K562 (cell line): ENCODE data around the gene RAB40AL. TPM values are rescaled to one million over a fixed set of nuclear protein-coding genes. Genes with fewer than 3 reads are reported as not detected.

ENCODE experiments used
- ATAC-seq: fragments of 200-7000 bp; cut with Tn5 transposase; 3 replicates; pipeline ENCODE4 v1.9.1; 2020; ENCODE audit warnings: moderate library complexity
- BruUV-seq: library from RNA; stranded (reverse); fragments of 400-500 nt; replicated peaks from 2 replicates; lab custom pipeline; 2021; lab: Mats Ljungman, UMichigan
- CTCF ChIA-PET: fragments of 300-600 bp; formaldehyde crosslinking; extraction: SDS; loops from one replicate; lab custom pipeline; 2021; ENCODE audit warnings: low intra/inter-chr PET ratio; lab: Yijun Ruan, JAX
- POLR2A ChIA-PET: fragments of 300-600, 350-650 bp; sonication (Branson Sonifier 250); formaldehyde crosslinking; extraction: SDS; loops from one replicate; lab custom pipeline; 2021; ENCODE audit warnings: antibody characterized with exemption, inconsistent platforms; lab: Yijun Ruan, JAX
- DNase-seq, 4 experiments: peaks; one replicate each; pipeline versions ENCODE4 v3.0.0 to v3.0.0-alpha.2; 2011 to 2018; ENCODE audit warnings: low spot score in 3 of 4, mixed read lengths in 3 of 4; ENCODE audit errors: extremely low read depth in 1 of 4
- FAIRE-seq: peaks from 2 replicates; lab custom pipeline; 2011; peaks lifted over from hg19 to GRCh38; lab: Jason Lieb, UNC
- H2AFZ ChIP-seq: 2 replicates; pipeline ENCODE4 v1.6.0; 2011; ENCODE audit warnings: low read depth, low read length, control low read depth, inconsistent platforms
- H3K27ac ChIP-seq: fragments of 200-600 bp; 3 replicates; pipeline ENCODE4 v1.8.0; 2011; ENCODE audit warnings: low read depth, mild to moderate bottlenecking, control low read depth, inconsistent platforms, low read length, moderate library complexity, mixed read lengths; ENCODE audit errors: extremely low read depth
- H3K27me3 ChIP-seq, 2 experiments: fragments of 300-600 bp in 1 of 2; 2 replicates in 1 of 2; 3 replicates in 1 of 2; pipeline versions ENCODE4 v1.6.0 to v1.8.0; 2011; ENCODE audit warnings: inconsistent platforms in 2 of 2, low read length in 2 of 2, mild to moderate bottlenecking in 1 of 2, mixed read lengths in 1 of 2, moderate library complexity in 1 of 2; ENCODE audit not compliant: control insufficient read depth in 2 of 2, insufficient read depth in 2 of 2
- H3K36me3 ChIP-seq: fragments of 300-600 bp; 3 replicates; pipeline ENCODE4 v1.8.0; 2011; ENCODE audit warnings: mild to moderate bottlenecking, low read length, inconsistent platforms; ENCODE audit not compliant: control insufficient read depth, insufficient read depth
- H3K4me1 ChIP-seq, 2 experiments: fragments of 200-600 bp in 1 of 2; replicated peaks in 1 of 2; 2 replicates in 1 of 2; 3 replicates in 1 of 2; pipeline versions ENCODE4 v1.5.1 to v1.8.0; 2011; ENCODE audit warnings: inconsistent platforms in 2 of 2, low read length in 2 of 2, mild to moderate bottlenecking in 1 of 2, mixed read lengths in 1 of 2, moderate library complexity in 1 of 2; ENCODE audit not compliant: control insufficient read depth in 2 of 2, insufficient read depth in 2 of 2
- H3K4me2 ChIP-seq: 2 replicates; pipeline ENCODE4 v1.6.1; 2011; ENCODE audit warnings: low read length, control low read depth, inconsistent platforms, mixed read lengths; ENCODE audit not compliant: insufficient read depth
- H3K4me3 ChIP-seq: fragments of 200-600 bp; sonication (generic), shearing (Covaris generic); 2 replicates; pipeline ENCODE4 v1.5.1; 2016; ENCODE audit warnings: control low read depth, inconsistent platforms
- H3K79me2 ChIP-seq: fragments of 200-600 bp; 3 replicates; pipeline ENCODE4 v1.8.0; 2011; ENCODE audit warnings: low read length, inconsistent platforms; ENCODE audit not compliant: control insufficient read depth, insufficient read depth
- H3K9ac ChIP-seq, 2 experiments: 2 replicates each; pipeline versions ENCODE4 v1.6.0 to v1.6.1; 2011; ENCODE audit warnings: low read depth in 2 of 2, low read length in 2 of 2, control low read depth in 1 of 2, inconsistent platforms in 1 of 2, mild to moderate bottlenecking in 1 of 2, mixed read lengths in 1 of 2; ENCODE audit not compliant: insufficient read depth in 1 of 2
- H3K9me1 ChIP-seq: one replicate; pipeline ENCODE4 v1.6.0; 2011; ENCODE audit warnings: inconsistent platforms, mild to moderate bottlenecking, low read length, moderate library complexity; ENCODE audit not compliant: control insufficient read depth, insufficient read depth
- H3K9me3 ChIP-seq: replicated peaks from 2 replicates; pipeline ENCODE4 v1.5.1; 2011; ENCODE audit warnings: low read depth, low read length, inconsistent platforms; ENCODE audit not compliant: control insufficient read depth, insufficient read depth
- H4K20me1 ChIP-seq: replicated peaks from 2 replicates; pipeline ENCODE4 v1.6.1; 2011; ENCODE audit warnings: low read length, inconsistent platforms, mixed read lengths; ENCODE audit not compliant: control insufficient read depth, insufficient read depth
- BRD4 ChIP-seq: fragments of 200-600 bp; sonication (generic); IDR thresholded peaks from 2 replicates; pipeline ENCODE4 v1.6.1; 2017; ENCODE audit warnings: inconsistent platforms
- CHAMP1 ChIP-seq: fragments of 450-650 bp; IDR thresholded peaks from 2 replicates; pipeline ENCODE4 v1.6.1; 2016; ENCODE audit warnings: mild to moderate bottlenecking
- ELF2 ChIP-seq: fragments of 250-450 bp; sonication (Bioruptor Pico); IDR thresholded peaks from 2 replicates; pipeline ENCODE4 v1.5.0; 2021; ENCODE audit warnings: mild to moderate bottlenecking
- ELF4 ChIP-seq: fragments of 450-650 bp; formaldehyde crosslinking; IDR thresholded peaks from 2 replicates; pipeline ENCODE4 v1.4.0; 2022; ENCODE audit warnings: missing genetic modification characterization
- HDGF ChIP-seq: fragments of 450-650 bp; IDR thresholded peaks from 2 replicates; pipeline ENCODE4 v1.6.1; 2016
- NFATC3 ChIP-seq: fragments of 450-650 bp; IDR thresholded peaks from 2 replicates; pipeline ENCODE4 v1.6.1; 2017; ENCODE audit warnings: mild to moderate bottlenecking
- SAP30 ChIP-seq: fragments of 200-600 bp; sonication (generic); IDR thresholded peaks from 2 replicates; pipeline ENCODE4 v1.6.1; 2012; ENCODE audit warnings: borderline replicate concordance, low read depth, mild to moderate bottlenecking, moderate library complexity, low read length, control low read depth, inconsistent platforms; ENCODE audit not compliant: insufficient read depth, poor library complexity, severe bottlenecking
- SIN3A ChIP-seq, 2 experiments: fragments of 150-350 bp in 1 of 2; IDR thresholded peaks; 2 replicates each; pipeline ENCODE4 v1.6.1; 2011 to 2016; ENCODE audit warnings: borderline replicate concordance in 2 of 2, low read depth in 2 of 2, low read length in 2 of 2, mild to moderate bottlenecking in 2 of 2, moderate library complexity in 2 of 2; ENCODE audit not compliant: control insufficient read depth in 1 of 2
- TRIM28 ChIP-seq: fragments of 450-650 bp; IDR thresholded peaks from 2 replicates; pipeline ENCODE4 v1.6.1; 2017
- ZBTB17 ChIP-seq: fragments of 450-650 bp; formaldehyde crosslinking; IDR thresholded peaks from 2 replicates; pipeline ENCODE4 v1.4.0; 2020; ENCODE audit warnings: mild to moderate bottlenecking
- WGBS: fragments of 100-300 bp; shearing (Covaris generic); methylation state at CpG from one replicate; pipeline ENCODE4 v1.1.6; 2016; ENCODE audit warnings: low coverage, mixed read lengths; ENCODE audit not compliant: insufficient coverage; ENCODE audit errors: missing lambda C conversion rate; 5-methylcytosine and 5-hydroxymethylcytosine counted together
- in situ Hi-C: fragments of 300-500 bp; cut with MboI; formaldehyde crosslinking; loops from 4 replicates; pipeline ENCODE4 v1.15.0; 2018; ENCODE audit warnings: inconsistent platforms, mixed read lengths
- intact Hi-C: fragments of 100-400 bp; cut with micrococcal nuclease; formaldehyde crosslinking; loops from 2 replicates; pipeline ENCODE4 v1.14.2; 2022
- polyA plus RNA-seq, 8 experiments: library from polyadenylated mRNA; depleted of rRNA in 4 of 8; stranded (reverse) in 5 of 8; unstranded in 3 of 8; fragments of >200 nt; fragmentation: Nextera tagmentation in 2 of 8; fragmentation: Illumina TruSeq in 1 of 8; extraction: Ambion mirVana in 2 of 8; extraction: Trizol in 1 of 8; gene quantifications; 2 replicates each; pipeline versions ENCODE4 v1.2.1 to v1.2.3, GENCODE V29; 2011 to 2014; ENCODE audit warnings: inconsistent platforms in 1 of 8, missing spikeins in 1 of 8
- total RNA-seq, 7 experiments: library from RNA; depleted of rRNA in 6 of 7; stranded (reverse); fragments of >200 nt in 6 of 7; fragmentation: Illumina TruSeq in 2 of 7; extraction: Trizol in 2 of 7; gene quantifications; 2 replicates each; pipeline versions ENCODE4 v1.2.1 to v1.2.3, GENCODE V29; 2011 to 2021; ENCODE audit warnings: low replicate concordance in 1 of 7

The RAB40AL gene
- total and polyA plus RNA-seq, 9 of the 15 experiments (the other 6 are each of a cell fraction or from before 2014, with no cell fraction given) = 0.13 to 0.44 (median 0.42) TPM; not detected in 4

- Histone ChIP-seq H3K4me3 (no peak overlapping the region), H3K79me2 (no peaks in the 10 kb centered on the region), H3K9ac (no peak overlapping the region), H3K27ac (no peak overlapping the region), H2AFZ (no peak overlapping the region), H3K4me2 (no peak overlapping the region), H3K9me3 (no peaks in the 10 kb centered on the region), H4K20me1 (no peaks in the 10 kb centered on the region), H3K9me1 (no peaks in the 10 kb centered on the region), H3K36me3 (no peaks in the 10 kb centered on the region), H3K4me1 (no peaks in the 10 kb centered on the region), H3K27me3 (no peaks in the 10 kb centered on the region; a peak in 2 of 5 replicates)
- intact Hi-C loops (no loop called here), in situ Hi-C loops (no loop called here)
- BruUV-seq = no TSS peak
- CTCF ChIA-PET = no interaction called here
- no peak for ATAC-seq
- POLR2A ChIA-PET = interaction anchor here (0.6 to 1.1 kb wide), 3 partner anchors 9 to 123 kb away, joined by 3 read pairs; no protein-coding TSS in a partner anchor
- FAIRE-seq = no peak
- TF ChIP-seq ZBTB17 (no peak), BRD4 (no peak), TRIM28 (no peak), HDGF (no peak), NFATC3 (no peak), ELF4 (no peak), SIN3A (IDR thresholded peaks at IDR 0.05; ENCODE audit: borderline replicate concordance in 2 of 2, control insufficient read depth in 1 of 2, low read depth in 2 of 2, low read length in 2 of 2) (no peak), ELF2 (CRISPR knock-in tag) (no peak), CHAMP1 (no peak), SAP30 (no peak)
- DNase-seq = no peak
- 6% methylated on average over 3 of the region's 3 CpGs for WGBS
Observed at GRCh38 chrX:102985192-102985591, 48.1 kb downstream of the RAB40AL start.

Other genes with a start within 250 kb of the RAB40AL start
- 2.1 and 2.7 TPM in 2 replicates for gene GPRASP2, start 224.8 kb upstream of the RAB40AL start, total RNA-seq (2014; rRNA removed)
- 3.3 TPM in 2 replicates for gene GPRASP2, start 224.8 kb upstream of the RAB40AL start, total RNA-seq (2014; rRNA removed; fragmentation: Illumina TruSeq; extraction: Trizol)
- gene GPRASP2, start 224.8 kb upstream of the RAB40AL start, total RNA-seq (2015; rRNA removed; fragmentation: Illumina TruSeq; extraction: Trizol) = 2.6 and 3.0 TPM in 2 replicates
- gene GPRASP2, start 224.8 kb upstream of the RAB40AL start, total RNA-seq (2021) = 1.7 and 2.2 TPM in 2 replicates
- 0.61 and 1.6 TPM in 2 replicates for gene GPRASP2, start 224.8 kb upstream of the RAB40AL start, polyA plus RNA-seq (2011; rRNA removed)
- 2.3 TPM in 2 replicates for gene GPRASP2, start 224.8 kb upstream of the RAB40AL start, polyA plus RNA-seq (2014; fragmentation: Illumina TruSeq; extraction: Trizol)
- 1 to 10 TPM; 1.2 to 1.6 TPM for gene GPRASP2, start 224.8 kb upstream of the RAB40AL start, polyA plus RNA-seq (2014; fragmentation: Nextera tagmentation; extraction: Ambion mirVana)
- 1.4 and 2.4 TPM in 2 replicates for gene GPRASP2, start 224.8 kb upstream of the RAB40AL start, polyA plus RNA-seq (2014; rRNA removed)
- gene GPRASP3, start 216.5 kb upstream of the RAB40AL start, total RNA-seq (2014; rRNA removed) = 0.50 and 0.78 TPM in 2 replicates
- gene GPRASP3, start 216.5 kb upstream of the RAB40AL start, total RNA-seq (2014; rRNA removed; fragmentation: Illumina TruSeq; extraction: Trizol) = 1.3 and 1.5 TPM in 2 replicates
- 1.4 and 1.9 TPM in 2 replicates for gene GPRASP3, start 216.5 kb upstream of the RAB40AL start, total RNA-seq (2015; rRNA removed; fragmentation: Illumina TruSeq; extraction: Trizol)
- 1.1 and 1.8 TPM in 2 replicates for gene GPRASP3, start 216.5 kb upstream of the RAB40AL start, total RNA-seq (2021)
- 0.24 and 0.96 TPM in 2 replicates for gene GPRASP3, start 216.5 kb upstream of the RAB40AL start, polyA plus RNA-seq (2011; rRNA removed)
- gene GPRASP3, start 216.5 kb upstream of the RAB40AL start, polyA plus RNA-seq (2014; fragmentation: Illumina TruSeq; extraction: Trizol) = 1.1 and 1.2 TPM in 2 replicates
- 1 to 10 TPM in 1 of 2 experiments, under 1 TPM in 1; 0.63 to 1.1 TPM for gene GPRASP3, start 216.5 kb upstream of the RAB40AL start, polyA plus RNA-seq (2014; fragmentation: Nextera tagmentation; extraction: Ambion mirVana)
- gene GPRASP3, start 216.5 kb upstream of the RAB40AL start, polyA plus RNA-seq (2014; rRNA removed) = 0.66 and 0.77 TPM in 2 replicates
- not detected in 2 replicates for gene BEX1, start 126.9 kb downstream of the RAB40AL start, total RNA-seq (2014; rRNA removed)
- not detected in 2 replicates for gene BEX1, start 126.9 kb downstream of the RAB40AL start, total RNA-seq (2014; rRNA removed; fragmentation: Illumina TruSeq; extraction: Trizol)
- not detected in 2 replicates for gene BEX1, start 126.9 kb downstream of the RAB40AL start, total RNA-seq (2015; rRNA removed; fragmentation: Illumina TruSeq; extraction: Trizol)
- gene BEX1, start 126.9 kb downstream of the RAB40AL start, total RNA-seq (2021) = not detected in 2 replicates
- gene BEX1, start 126.9 kb downstream of the RAB40AL start, polyA plus RNA-seq (2011; rRNA removed) = not detected in 2 replicates
- gene BEX1, start 126.9 kb downstream of the RAB40AL start, polyA plus RNA-seq (2014; fragmentation: Illumina TruSeq; extraction: Trizol) = not detected in 2 replicates
- gene BEX1, start 126.9 kb downstream of the RAB40AL start, polyA plus RNA-seq (2014; fragmentation: Nextera tagmentation; extraction: Ambion mirVana) = not detected
- gene BEX1, start 126.9 kb downstream of the RAB40AL start, polyA plus RNA-seq (2014; rRNA removed) = not detected in 2 replicates
- gene NXF3, start 155.9 kb downstream of the RAB40AL start, total RNA-seq (2014; rRNA removed) = not detected in 2 replicates
- 0.13 and 0.33 TPM in 2 replicates for gene NXF3, start 155.9 kb downstream of the RAB40AL start, total RNA-seq (2014; rRNA removed; fragmentation: Illumina TruSeq; extraction: Trizol)
- gene NXF3, start 155.9 kb downstream of the RAB40AL start, total RNA-seq (2015; rRNA removed; fragmentation: Illumina TruSeq; extraction: Trizol) = 0.23 TPM in 1 of 2 replicates, not detected in the other
- gene NXF3, start 155.9 kb downstream of the RAB40AL start, total RNA-seq (2021) = 0.40 TPM in 1 of 2 replicates, not detected in the other
- 0.28 and 1.2 TPM in 2 replicates for gene NXF3, start 155.9 kb downstream of the RAB40AL start, polyA plus RNA-seq (2011; rRNA removed)
- gene NXF3, start 155.9 kb downstream of the RAB40AL start, polyA plus RNA-seq (2014; fragmentation: Illumina TruSeq; extraction: Trizol) = 0.15 and 0.21 TPM in 2 replicates
- gene NXF3, start 155.9 kb downstream of the RAB40AL start, polyA plus RNA-seq (2014; fragmentation: Nextera tagmentation; extraction: Ambion mirVana) = under 1 TPM; 0.18 to 0.24 TPM
- 0.33 and 1.5 TPM in 2 replicates for gene NXF3, start 155.9 kb downstream of the RAB40AL start, polyA plus RNA-seq (2014; rRNA removed)